B cell (primary cell): Measurements from ENCODE around the gene ODC1.

ENCODE experiments used
- EZH2 ChIP-seq: IDR thresholded peaks from 2 replicates; pipeline ENCODE4 v1.6.1; 2012; ENCODE audit warnings: borderline replicate concordance, low read depth, mild to moderate bottlenecking, moderate library complexity, low read length; ENCODE audit not compliant: insufficient read depth, poor library complexity, severe bottlenecking
- TF ChIP-seq, protein P1 (sequence below): fragments of 200-600 bp; IDR thresholded peaks from one replicate; pipeline ENCODE4 v1.8.0; 2022; ENCODE audit warnings: antibody characterized with exemption, mild to moderate bottlenecking

DNA sequence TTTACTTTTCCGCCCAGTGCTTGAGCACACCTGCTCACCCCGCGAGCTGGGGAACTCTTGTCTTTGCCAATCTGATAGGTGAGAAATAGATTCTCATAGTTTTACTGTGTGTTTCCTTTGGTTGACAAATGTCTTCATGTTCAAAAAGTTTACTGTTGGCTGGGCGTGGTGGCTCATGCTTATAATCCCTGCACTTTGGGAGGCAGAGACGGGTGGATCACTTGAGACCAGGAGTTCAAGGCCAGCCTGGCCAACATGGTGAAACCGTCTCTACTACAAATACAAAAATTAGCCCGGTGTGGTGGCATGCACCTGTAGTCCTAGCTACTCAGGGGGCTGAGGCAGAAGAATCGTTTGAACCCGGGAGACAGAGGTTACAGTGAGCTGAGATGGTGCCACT is 10.3 kb downstream of the ODC1 start:
- TF ChIP-seq, protein P1, sequence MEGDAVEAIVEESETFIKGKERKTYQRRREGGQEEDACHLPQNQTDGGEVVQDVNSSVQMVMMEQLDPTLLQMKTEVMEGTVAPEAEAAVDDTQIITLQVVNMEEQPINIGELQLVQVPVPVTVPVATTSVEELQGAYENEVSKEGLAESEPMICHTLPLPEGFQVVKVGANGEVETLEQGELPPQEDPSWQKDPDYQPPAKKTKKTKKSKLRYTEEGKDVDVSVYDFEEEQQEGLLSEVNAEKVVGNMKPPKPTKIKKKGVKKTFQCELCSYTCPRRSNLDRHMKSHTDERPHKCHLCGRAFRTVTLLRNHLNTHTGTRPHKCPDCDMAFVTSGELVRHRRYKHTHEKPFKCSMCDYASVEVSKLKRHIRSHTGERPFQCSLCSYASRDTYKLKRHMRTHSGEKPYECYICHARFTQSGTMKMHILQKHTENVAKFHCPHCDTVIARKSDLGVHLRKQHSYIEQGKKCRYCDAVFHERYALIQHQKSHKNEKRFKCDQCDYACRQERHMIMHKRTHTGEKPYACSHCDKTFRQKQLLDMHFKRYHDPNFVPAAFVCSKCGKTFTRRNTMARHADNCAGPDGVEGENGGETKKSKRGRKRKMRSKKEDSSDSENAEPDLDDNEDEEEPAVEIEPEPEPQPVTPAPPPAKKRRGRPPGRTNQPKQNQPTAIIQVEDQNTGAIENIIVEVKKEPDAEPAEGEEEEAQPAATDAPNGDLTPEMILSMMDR: no peak
- TF ChIP-seq EZH2: no peak
